ENCODE results near the gene SRRT.

The SRRT gene

DNA sequence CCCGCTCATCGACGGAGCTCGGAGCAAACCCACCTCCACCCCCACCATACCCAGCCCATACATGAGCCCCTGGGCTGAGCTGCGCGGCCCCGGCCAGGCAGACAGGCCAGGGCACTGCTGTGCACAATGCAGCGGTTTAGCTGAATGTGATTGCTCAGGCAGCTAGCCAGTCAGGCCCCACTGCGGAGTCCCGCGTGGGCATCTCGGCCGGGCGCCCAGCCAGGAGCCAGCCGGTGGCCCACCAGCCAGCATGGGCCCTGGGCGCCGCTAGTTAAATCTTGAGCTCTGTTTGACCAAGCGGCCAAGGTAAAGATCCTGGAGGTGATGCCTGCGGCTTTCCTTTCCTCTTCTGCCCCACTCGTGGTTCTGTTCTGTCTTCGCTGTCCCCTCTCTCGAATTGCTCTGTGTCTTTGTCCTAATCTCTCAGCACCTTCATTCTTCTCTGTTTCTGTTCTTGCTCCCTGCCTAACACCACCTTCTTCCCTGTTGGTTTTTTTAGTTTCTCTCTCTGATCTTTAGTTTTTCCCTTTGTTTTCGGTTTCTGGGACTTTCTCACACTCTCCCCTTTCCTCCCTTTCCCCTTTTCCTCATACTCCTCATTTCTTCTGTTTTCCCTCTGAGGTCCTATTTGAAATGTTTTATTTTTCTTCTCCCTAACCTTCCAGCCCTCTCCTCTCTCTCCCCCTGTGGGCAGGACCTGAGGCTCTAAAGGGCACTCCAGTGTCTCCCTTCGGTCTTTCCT, 8.1 kb downstream of the SRRT start:
- FAIRE-seq: no peak

DNA sequence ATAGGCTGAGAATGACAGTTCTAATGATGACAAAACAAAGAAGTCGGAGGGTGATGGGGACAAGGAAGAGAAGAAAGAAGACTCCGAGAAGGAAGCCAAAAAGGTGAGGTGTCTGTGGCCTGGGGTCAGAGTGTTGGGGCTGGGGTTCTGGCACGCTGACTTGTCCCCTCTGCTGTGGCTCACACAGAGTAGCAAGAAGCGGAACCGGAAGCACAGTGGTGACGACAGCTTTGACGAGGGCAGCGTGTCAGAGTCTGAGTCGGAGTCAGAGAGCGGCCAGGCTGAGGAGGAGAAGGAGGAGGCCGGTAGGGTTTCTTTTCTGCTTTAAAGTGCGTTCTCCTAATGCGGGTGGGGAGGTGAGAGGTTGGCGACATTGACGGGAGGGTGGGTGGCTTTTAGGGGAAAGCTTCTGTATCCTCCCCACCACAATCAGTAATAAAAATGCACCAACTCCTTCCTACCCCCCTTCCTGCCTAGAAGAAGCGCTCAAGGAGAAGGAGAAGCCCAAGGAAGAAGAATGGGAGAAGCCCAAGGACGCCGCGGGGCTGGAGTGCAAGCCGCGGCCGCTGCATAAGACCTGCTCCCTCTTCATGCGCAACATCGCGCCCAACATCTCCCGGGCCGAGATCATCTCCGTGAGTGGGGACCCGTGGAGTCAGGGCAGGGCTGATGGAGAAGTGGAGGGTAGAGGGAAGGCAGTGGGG, 10.0 kb downstream of the SRRT start:
- FAIRE-seq: no peak

DNA sequence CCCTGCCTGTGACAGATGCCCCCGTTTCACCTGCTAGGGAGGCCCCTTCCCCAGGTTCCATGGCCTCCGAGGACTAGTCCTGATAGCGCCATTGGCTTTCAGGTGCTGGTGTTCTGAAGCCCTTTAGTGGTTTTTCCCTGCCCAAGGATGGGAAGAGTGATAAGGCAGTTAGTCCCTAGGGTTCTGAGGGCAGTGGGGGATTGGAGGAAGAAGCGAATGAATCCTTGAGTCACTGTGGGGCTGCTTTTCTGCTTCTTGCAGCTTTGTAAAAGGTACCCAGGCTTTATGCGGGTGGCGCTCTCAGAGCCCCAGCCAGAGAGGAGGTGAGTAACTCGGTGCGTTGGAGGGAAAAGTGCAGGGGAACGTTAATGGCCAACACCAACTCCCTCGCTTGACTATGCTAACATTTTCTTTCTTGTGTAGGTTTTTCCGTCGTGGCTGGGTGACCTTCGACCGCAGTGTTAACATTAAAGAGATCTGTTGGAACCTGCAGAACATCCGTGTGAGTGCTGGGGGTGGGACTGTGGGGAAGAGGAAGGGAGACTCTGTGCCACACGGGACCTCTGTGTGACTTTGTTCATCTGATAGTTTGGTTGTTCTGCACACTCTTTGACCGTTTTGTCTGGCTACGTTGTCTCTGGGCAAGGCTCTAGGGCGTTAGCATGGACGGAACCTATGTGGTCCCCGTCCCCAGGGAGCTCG, 10.7 kb downstream of the SRRT start:
- no peak for FAIRE-seq

DNA sequence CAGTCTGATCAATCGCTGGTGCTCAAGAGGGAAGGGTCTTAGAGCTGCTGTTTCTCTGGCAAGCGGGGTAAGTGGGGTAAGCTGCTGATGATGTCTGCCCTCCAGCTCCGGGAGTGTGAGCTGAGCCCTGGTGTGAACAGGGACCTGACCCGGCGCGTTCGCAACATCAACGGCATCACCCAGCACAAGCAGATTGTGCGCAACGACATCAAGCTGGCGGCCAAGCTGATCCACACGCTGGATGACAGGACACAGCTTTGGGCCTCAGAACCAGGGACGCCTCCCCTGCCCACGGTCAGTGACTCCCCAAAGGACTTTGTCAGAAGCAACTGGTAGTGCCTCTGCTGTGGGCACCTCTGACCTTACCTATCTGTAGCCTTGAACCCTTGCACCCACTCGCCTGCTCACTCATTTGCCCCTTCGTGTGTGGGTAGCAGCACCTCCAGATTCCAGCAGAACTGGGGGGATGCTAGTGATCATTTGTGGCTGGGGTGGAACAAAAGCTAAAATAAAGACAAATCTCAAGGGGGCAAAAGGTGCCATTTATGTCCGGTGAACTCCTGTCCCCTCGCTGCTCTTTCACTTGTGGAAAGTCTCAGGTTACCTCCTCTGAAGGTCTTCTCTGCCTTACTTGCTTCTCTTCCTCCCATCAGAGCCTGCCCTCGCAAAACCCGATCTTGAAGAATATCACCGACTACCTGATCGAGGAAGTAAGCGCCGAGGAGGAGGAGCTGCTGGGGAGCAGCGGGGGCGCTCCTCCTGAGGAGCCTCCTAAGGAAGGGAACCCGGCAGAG, 11.4 kb downstream of the SRRT start:
- no peak for FAIRE-seq

DNA sequence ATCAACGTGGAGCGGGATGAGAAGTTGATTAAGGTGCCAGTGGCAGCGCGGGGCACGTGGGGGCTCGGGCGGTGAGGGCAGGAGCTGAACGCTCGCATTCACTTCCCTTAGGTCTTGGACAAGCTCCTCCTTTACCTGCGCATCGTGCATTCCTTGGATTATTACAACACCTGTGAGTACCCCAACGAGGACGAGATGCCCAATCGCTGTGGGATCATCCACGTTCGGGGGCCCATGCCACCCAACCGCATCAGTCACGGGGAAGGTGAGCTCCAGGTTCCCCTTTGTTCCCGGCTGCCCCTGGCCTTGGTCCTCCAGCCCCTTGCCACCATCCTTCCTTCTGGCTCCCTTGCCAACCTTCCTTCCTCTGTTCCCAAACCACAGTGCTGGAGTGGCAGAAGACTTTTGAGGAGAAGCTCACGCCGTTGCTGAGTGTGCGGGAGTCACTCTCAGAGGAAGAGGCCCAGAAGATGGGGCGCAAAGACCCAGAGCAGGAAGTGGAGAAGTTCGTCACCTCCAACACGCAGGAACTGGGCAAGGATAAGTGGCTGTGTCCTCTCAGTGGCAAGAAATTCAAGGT, 12.1 kb downstream of the SRRT start:
- FAIRE-seq: no peak

DNA sequence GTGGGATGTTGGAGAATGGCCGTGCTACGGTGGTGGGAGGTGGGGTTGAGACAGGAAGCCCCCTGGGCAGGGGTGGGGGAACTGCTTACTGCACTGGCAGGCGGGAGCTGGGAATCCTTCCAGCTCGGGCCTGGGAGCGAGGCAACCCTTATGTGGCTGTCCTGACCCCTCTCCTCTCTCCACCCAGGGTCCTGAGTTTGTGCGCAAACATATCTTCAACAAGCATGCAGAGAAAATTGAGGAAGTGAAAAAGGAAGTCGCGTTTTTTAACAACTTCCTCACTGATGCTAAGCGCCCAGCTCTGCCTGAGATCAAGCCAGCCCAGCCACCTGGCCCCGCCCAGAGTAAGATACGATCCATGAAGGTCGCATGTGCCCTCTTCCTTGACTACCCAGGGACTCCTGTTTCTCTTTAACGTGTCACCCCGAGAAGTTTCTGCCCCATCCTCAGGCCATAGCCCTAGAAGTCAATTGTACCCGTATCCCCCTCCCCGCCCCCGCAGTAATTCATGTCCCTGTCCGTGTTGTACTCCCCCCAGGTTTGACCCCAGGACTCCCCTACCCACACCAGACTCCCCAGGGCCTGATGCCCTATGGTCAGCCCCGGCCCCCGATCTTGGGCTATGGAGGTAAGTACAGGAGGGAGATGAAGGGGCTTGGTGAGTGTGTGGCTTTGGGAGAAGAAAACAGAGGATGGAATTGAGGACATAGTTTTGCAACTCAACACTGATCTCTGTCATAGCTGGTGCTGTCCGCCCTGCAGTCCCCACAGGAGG, 12.8 kb downstream of the SRRT start:
- no peak for FAIRE-seq

DNA sequence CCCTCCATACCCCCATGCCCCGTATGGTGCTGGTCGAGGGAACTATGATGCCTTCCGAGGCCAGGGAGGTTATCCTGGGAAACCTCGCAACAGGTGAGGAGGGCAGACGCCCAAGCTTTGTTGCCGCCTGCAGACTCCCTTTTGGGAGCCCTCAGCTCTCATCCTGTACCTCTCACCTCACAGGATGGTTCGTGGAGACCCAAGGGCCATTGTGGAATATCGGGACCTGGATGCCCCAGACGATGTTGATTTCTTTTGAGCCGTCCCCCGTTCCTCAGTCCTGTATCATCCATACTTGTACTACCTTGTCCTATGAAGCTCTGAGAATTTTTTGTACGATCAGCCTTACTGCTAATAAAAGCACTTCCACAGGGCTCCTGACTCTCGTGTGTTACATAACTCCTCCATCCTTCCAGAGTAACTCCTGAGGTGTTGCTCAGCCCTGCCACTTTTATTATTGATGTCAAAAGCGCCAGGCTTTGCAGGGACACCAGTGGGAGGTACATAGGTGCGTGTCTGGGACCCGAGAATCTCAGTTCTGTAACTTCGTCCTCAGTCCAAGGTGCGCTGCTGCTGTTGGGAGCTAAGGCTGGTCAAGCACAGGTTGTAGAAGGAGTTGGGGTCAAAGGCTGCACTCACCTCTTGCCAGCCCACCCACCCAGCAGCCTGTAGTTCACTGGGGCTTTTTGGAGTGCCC, 13.5 kb downstream of the SRRT start:
- no peak for FAIRE-seq

DNA sequence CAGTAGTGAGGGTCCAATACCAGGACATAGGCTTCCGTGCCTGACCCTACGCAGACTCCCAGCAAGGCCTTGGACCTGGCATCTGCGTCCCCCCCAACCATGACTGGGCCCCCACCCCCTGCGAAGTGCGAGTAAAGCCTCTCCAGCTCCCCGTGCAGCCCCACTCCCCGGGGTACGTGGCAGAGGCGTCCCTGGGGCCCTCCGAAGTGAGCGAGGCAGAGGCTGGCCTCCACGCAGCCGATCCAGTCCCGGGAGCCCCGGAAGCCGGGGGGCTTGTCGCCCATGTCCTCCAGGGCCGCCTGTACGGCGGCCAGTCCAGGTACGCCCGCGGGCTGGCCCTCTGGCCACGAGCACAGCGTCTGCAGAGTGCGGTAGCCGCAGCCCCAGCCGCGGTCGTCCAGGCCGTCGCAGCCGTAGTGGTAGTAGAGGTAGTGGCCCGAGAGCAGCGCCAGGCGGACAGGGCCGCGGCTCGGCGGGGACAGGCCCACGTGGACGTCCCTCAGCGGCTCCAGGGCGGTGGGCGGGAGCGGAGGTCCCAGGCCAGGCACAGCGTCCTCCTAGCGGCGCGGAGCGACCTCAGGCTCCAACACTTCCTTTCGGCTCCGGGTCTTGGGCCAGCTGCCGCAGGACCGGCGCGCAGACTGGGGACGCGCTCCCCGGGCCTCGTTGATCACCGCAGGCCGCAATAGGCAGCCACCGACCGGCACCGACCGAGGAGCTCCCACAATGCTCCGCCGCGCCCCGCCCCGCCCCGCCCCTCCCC, 14.3 kb downstream of the SRRT start, which contains the start of gene UFSP1:
TSS of gene UFSP1 (minus strand) at position 728 of the 763 bp plus-strand sequence. CDS start at position 284, 444 bp downstream.
- FAIRE-seq: no peak

- no peak for FAIRE-seq
Measured at GRCh38 chr7:100890653-100891567, 16.0 kb downstream of the SRRT start.

DNA sequence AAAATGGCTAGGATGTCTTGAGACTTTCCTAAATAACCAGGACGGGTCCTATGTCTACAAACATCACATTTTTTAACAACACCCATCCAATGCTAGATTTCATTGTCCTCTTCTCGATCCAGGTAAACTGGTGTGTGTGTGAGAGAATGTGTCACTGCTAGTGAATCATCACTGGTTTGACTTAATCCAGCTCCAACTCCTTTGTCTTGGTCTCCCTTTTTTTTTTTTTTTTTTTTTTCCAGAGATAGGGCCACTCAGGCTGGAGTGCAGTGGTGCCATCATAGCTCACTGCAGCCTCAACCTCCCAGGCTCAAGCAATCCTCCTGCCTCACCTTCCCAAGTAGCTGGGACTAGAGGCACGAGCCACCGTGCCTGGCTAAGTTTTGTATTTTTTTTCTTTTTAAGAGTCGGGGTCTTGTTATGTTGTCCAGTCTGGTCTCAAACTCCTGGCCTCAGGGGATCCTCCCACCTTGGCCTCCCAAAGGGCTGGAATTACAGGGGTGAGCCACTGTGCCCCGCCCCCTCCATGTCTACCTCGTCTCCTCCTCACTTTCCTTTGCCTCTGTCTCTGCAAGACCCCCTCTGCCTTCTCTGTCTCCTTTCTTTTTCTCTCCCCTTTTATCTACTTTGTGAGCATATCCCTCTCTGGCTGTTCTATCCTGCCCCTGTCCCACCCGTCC, 16.8 kb downstream of the SRRT start:
- FAIRE-seq: no peak

DNA sequence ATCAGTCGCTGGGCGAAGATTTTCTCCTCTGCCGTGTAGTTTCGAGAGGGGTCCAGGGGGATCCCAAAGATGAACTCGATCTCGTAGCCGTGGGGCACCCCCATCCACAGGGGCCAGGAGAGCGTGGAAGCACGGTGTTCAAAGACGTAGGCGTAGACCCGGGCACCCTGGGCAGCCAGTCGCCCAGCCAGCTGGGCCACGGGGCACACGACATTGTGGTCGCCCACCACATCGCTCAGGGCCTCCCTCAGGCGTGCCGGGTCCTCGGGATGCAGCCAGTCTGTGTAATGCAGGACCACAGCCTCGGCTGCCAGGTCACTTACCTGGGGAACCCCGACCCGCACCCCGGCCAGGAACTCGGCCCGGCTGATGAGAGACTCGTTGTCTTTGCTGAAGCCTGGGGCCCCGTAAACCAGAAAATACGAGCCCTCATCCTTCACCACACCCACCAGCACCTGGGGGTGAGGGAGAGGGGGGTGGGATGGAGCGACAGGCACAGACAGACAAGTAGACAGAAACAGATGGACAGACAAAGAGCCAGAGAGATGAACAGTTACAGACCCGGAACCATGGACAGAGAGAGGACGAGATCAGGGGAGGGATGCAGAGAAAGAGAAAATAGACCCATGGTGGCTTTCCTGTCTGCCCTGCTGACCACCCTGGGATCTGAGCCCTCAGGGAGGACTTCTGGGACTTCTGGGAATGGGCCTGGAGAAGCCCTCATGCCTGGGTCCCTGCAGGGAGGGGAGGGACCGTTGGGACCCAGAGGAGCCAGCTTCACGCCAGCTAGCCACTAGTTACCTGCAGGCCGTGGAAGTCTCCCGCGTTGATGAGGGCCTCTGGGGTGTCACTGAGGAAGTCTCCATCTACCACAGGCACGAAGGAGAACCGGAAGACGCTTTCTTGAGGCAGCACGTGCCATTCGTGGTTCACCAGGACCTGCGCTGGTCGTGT, 17.7 kb downstream of the SRRT start:
- FAIRE-seq: no peak

- no peak for FAIRE-seq
Measured at GRCh38 chr7:100893318-100893895, 18.5 kb downstream of the SRRT start.

- FAIRE-seq: no peak
Measured at GRCh38 chr7:100893910-100894721, 19.2 kb downstream of the SRRT start.

- no peak for FAIRE-seq
Measured at GRCh38 chr7:100894860-100895700, 20.2 kb downstream of the SRRT start.

DNA sequence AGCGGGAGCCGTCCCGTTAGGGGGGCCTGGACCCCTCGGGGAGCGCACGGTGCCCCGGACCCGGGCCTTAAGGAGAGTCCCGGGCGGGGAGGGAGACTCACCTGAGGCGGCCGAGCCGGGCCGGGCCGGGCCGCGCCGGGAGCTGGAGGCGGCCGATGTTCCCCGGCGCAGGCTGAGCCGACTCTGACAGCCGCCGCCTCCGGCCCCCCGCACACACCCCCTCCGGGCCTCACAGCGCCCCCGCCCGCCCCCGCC, 20.7 kb downstream of the SRRT start, which contains the start of gene ACHE:
TSS of gene ACHE (minus strand) at position 188 of the 255 bp plus-strand sequence. CDS start 1,656 bp downstream, outside the sequence.
- no peak for FAIRE-seq

Measured in G401.6 (cell line).